Measurements from ENCODE around the gene BHLHA15. TPM values are rescaled to one million over a fixed set of nuclear protein-coding genes. Genes with fewer than 3 reads are reported as not detected.
A peak's percentile ranks its signal among the peaks of the same experiment; 100 is the strongest.

BHLHA15 gene
- total RNA-seq, 2 donors from 2014 or later = not detected

DNA sequence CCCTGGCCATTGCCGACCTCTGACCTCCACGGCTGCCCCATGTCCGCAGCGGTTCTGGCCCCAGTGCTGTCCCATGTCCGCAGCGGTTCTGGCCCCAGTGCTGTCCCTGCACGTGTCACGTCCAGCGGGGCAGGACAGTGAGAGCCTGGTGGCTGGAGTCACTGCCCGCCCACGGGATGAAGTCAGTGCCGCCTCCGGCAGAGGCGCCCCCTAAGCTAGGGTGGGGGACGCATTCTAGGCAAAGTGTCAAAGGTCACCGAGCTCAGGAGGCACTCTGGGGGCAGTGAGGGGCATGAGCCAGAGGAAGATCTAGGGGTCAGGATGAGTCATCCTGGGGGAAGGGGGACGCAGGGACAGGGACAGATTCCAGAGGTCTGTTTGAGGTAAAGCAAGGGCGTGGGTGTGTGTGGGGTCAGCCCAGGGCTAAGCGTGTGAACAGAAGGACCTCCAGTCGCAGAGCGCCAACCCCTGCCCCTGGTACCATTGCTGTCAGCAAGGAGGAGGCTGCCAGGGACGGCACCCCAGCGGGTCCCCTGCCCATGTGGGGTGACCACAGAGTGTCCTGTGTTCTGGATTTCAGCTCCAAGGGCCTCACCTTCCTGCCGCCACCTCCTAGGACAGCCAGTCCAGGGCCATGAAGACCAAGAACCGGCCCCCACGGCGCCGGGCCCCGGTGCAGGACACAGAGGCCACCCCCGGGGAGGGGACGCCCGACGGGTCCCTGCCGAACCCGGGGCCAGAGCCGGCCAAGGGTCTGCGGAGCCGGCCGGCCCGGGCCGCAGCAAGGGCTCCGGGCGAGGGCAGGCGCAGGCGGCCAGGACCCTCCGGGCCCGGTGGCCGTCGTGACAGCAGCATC lies 665 bp downstream of the BHLHA15 start:
- TF ChIP-seq, protein P1, sequence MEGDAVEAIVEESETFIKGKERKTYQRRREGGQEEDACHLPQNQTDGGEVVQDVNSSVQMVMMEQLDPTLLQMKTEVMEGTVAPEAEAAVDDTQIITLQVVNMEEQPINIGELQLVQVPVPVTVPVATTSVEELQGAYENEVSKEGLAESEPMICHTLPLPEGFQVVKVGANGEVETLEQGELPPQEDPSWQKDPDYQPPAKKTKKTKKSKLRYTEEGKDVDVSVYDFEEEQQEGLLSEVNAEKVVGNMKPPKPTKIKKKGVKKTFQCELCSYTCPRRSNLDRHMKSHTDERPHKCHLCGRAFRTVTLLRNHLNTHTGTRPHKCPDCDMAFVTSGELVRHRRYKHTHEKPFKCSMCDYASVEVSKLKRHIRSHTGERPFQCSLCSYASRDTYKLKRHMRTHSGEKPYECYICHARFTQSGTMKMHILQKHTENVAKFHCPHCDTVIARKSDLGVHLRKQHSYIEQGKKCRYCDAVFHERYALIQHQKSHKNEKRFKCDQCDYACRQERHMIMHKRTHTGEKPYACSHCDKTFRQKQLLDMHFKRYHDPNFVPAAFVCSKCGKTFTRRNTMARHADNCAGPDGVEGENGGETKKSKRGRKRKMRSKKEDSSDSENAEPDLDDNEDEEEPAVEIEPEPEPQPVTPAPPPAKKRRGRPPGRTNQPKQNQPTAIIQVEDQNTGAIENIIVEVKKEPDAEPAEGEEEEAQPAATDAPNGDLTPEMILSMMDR (IDR thresholded peaks at IDR 0.05) = no peak
- ATAC-seq (ENCODE audit: insufficient number of reproducible peaks, low FRiP score, low read depth) (no peak), DNase-seq (ENCODE audit: low spot score) (no peak)
- H3K9me3 ChIP-seq = no peaks in the 10 kb centered on the region
- H3K27ac ChIP-seq = no peak overlapping the region
- no peaks in the 10 kb centered on the region for H3K27me3 ChIP-seq (replicated peaks; ENCODE audit: insufficient read depth)
- H3K4me1 ChIP-seq (ENCODE audit: control insufficient read depth in 1 of 2, low read depth in 2 of 2) = no peaks in the 10 kb centered on the region
- H3K4me3 ChIP-seq = peak overlapping the region; percentile 58
- H3K36me3 ChIP-seq = peaks cover 6% of the 10 kb centered on the region

DNA sequence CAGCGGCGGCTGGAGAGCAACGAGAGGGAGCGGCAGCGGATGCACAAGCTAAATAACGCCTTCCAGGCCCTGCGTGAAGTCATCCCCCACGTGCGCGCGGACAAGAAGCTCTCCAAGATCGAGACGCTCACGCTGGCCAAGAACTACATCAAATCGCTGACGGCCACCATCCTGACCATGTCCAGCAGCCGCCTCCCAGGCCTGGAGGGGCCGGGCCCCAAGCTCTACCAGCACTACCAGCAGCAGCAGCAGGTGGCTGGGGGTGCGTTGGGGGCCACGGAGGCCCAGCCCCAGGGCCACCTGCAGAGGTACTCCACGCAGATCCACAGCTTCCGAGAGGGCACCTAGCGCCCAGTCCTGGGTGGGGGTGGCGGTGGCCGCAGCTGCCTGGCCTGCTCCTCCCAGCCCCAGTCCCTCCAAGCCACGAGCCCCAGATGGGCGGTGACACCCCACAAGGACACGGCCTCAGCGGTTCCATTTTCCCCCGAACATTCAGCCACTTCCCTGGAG lies 1.3 kb downstream of the BHLHA15 start:
- H3K27ac ChIP-seq = no peak overlapping the region
- ATAC-seq (ENCODE audit: insufficient number of reproducible peaks, low FRiP score, low read depth) = no peak

DNA sequence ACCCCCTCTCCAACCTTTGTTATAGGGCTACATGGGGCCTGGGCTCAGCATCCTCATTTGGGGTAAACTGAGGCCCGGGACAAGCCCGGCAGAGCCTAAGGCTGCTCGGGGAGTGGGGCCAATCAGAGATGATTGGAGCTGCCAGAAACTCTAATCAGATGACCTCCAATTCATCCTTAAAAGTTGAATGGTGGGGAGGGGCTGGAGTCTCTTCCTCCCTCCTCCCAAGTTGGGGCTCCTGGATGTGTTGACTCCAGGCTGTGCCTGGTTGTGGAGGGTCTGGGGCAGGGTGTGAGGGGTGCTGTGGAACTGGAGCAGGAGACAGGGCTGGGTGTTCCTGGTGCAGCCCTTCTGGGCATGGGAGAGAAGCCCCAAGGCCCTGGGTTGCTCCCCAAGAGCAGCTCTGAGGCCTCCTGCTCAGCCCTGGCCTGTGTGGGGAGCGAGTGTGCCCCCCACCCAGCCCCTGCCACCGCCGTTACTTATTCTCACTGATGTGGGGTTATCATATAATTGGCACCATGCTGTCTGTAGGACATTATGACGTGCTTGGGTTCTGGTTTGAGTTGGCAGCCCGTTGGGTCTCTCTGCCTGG lies 2.2 kb downstream of the BHLHA15 start:
- DNase-seq (ENCODE audit: low spot score) (no peak), ATAC-seq (ENCODE audit: insufficient number of reproducible peaks, low FRiP score, low read depth) (no peak)
- Histone ChIP-seq H3K9me3 (no peaks in the 10 kb centered on the region), H3K27ac (no peak overlapping the region), H3K27me3 (replicated peaks; ENCODE audit: insufficient read depth) (no peaks in the 10 kb centered on the region), H3K4me3 (no peak overlapping the region), H3K4me1 (ENCODE audit: control insufficient read depth in 1 of 2, low read depth in 2 of 2) (no peaks in the 10 kb centered on the region), H3K36me3 (peaks cover 9% of the 10 kb centered on the region)
- TF ChIP-seq, protein P1 (IDR thresholded peaks at IDR 0.05) = no peak

More for the DNA sequence above, 1.3 kb downstream of the BHLHA15 start:
- H3K36me3 ChIP-seq = peaks cover 9% of the 10 kb centered on the region
- no peaks in the 10 kb centered on the region for H3K27me3 ChIP-seq (replicated peaks; ENCODE audit: insufficient read depth)
- TF ChIP-seq, protein P1 (IDR thresholded peaks at IDR 0.05) = no peak
- no peak for DNase-seq (ENCODE audit: low spot score)
- no peak overlapping the region for H3K4me3 ChIP-seq
- no peaks in the 10 kb centered on the region for H3K9me3 ChIP-seq
- H3K4me1 ChIP-seq (ENCODE audit: control insufficient read depth in 1 of 2, low read depth in 2 of 2) = no peaks in the 10 kb centered on the region

DNA sequence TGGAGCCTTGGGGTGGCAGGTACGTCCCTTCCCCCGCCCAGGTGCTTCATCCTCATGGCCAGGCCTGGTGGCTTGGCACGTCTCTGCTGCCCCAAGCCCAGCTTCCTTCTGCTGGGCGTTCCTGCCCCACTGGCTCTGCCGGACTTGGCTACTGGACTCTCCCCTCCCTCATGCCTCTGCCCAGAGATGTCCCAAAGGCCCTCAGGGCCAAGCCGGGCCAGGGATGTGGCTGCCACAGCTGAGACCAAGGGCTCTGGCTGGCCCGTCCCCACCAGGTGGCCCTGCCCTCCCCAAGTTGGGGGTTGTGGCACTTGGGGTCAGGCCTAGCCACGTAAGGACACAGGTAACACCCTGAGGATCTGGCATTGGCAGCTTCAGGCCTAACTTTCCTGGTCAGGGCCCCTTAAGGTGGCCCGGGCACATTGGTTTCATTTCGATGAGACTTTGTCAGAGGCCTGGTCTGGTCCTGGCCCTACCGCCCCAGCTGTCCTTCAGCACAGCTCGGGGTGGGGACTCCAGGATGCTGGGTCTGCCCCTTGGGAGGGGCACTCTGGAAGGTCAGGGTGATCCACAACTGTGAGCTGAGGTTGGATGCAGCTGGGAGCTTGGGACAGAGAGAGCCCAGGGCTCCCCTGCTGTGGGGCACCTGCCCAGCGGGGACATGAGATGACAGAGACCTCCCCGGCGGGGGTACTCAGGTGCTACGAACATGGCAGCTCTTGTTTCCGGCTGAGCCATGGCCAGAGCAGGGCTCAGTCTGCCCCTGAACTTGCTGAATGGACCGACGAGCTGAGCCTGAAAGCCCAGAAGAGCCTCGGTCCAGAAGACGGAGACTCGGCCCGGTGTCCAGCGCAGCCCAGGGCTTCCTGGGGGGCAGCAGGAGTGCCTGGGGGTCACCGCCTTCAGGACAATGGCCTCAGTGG lies 2.9 kb downstream of the BHLHA15 start:
- no peak overlapping the region for H3K27ac ChIP-seq
- DNase-seq (ENCODE audit: low spot score) (no peak), ATAC-seq (ENCODE audit: insufficient number of reproducible peaks, low FRiP score, low read depth) (no peak)
- no peaks in the 10 kb centered on the region for H3K27me3 ChIP-seq (replicated peaks; ENCODE audit: insufficient read depth)
- H3K4me1 ChIP-seq (ENCODE audit: control insufficient read depth in 1 of 2, low read depth in 2 of 2) = no peaks in the 10 kb centered on the region
- TF ChIP-seq, protein P1 (IDR thresholded peaks at IDR 0.05) = no peak
- peaks cover 9% of the 10 kb centered on the region for H3K36me3 ChIP-seq
- no peak overlapping the region for H3K4me3 ChIP-seq
- H3K9me3 ChIP-seq = no peaks in the 10 kb centered on the region

All from thoracic aorta (tissue), 2 donors.